Vagina (tissue), 2 donors: ENCODE data around the gene PTTG1. TPM values are rescaled to one million over a fixed set of nuclear protein-coding genes. Genes with fewer than 3 reads are reported as not detected.

Source experiments
- DNase-seq, 2 donors: peaks; one replicate each; pipeline ENCODE4 v3.0.0-alpha.2; 2017; ENCODE audit errors: extremely low spot score in 2 of 2
- H3K27ac ChIP-seq: fragments of 200-600 bp; sonication (generic); one replicate; pipeline ENCODE4 v1.5.1; 2019
- H3K27me3 ChIP-seq: fragments of 200-600 bp; sonication (generic); one replicate; pipeline ENCODE4 v1.5.1; 2019
- H3K36me3 ChIP-seq, 2 donors: fragments of 200-600 bp; sonication (generic); one replicate each; pipeline ENCODE4 v1.5.1; 2017 to 2019
- H3K4me1 ChIP-seq: fragments of 200-600 bp; sonication (generic); one replicate; pipeline ENCODE4 v1.5.1; 2019
- H3K4me3 ChIP-seq, 2 donors: fragments of 200-600 bp; sonication (generic); 1 replicate in 1 of 2; 2 replicates in 1 of 2; pipeline ENCODE4 v1.5.1; 2016 to 2019
- H3K9me3 ChIP-seq: fragments of 200-600 bp; sonication (generic); one replicate; pipeline ENCODE4 v1.5.1; 2019
- CTCF ChIP-seq, 3 experiments: fragments of 450-650 bp in 2 of 3; fragments of 200-600 bp in 1 of 3; sonication (generic) in 1 of 3; IDR thresholded peaks; one replicate each; pipeline ENCODE4 v1.5.1; 2017 to 2019; ENCODE audit warnings: antibody characterized with exemption in 3 of 3, mild to moderate bottlenecking in 2 of 3, moderate library complexity in 2 of 3
- POLR2A ChIP-seq, 2 donors: fragments of 450-650 bp; IDR thresholded peaks; one replicate each; pipeline ENCODE4 v1.6.1; 2017; ENCODE audit warnings: antibody characterized with exemption in 2 of 2, mild to moderate bottlenecking in 2 of 2, moderate library complexity in 2 of 2
- POLR2AphosphoS5 ChIP-seq, 2 donors: sonication (generic); formaldehyde crosslinking; IDR thresholded peaks; one replicate each; pipeline ENCODE4 v1.9.0; 2017; ENCODE audit warnings: antibody characterized with exemption in 2 of 2, mild to moderate bottlenecking in 2 of 2, low read depth in 1 of 2; ENCODE audit not compliant: insufficient read depth in 1 of 2
- intact Hi-C: fragments of 100-400 bp; cut with DNase I; formaldehyde crosslinking; loops from one replicate; pipeline ENCODE4 v1.15.1; 2023
- total RNA-seq: library from RNA; depleted of rRNA; stranded (reverse); fragments of >200 nt; gene quantifications from one replicate; pipeline ENCODE4 v1.2.3, GENCODE V29; 2016

The PTTG1 gene
- total RNA-seq, 1 donor from 2014 or later: 89.1 TPM

DNA sequence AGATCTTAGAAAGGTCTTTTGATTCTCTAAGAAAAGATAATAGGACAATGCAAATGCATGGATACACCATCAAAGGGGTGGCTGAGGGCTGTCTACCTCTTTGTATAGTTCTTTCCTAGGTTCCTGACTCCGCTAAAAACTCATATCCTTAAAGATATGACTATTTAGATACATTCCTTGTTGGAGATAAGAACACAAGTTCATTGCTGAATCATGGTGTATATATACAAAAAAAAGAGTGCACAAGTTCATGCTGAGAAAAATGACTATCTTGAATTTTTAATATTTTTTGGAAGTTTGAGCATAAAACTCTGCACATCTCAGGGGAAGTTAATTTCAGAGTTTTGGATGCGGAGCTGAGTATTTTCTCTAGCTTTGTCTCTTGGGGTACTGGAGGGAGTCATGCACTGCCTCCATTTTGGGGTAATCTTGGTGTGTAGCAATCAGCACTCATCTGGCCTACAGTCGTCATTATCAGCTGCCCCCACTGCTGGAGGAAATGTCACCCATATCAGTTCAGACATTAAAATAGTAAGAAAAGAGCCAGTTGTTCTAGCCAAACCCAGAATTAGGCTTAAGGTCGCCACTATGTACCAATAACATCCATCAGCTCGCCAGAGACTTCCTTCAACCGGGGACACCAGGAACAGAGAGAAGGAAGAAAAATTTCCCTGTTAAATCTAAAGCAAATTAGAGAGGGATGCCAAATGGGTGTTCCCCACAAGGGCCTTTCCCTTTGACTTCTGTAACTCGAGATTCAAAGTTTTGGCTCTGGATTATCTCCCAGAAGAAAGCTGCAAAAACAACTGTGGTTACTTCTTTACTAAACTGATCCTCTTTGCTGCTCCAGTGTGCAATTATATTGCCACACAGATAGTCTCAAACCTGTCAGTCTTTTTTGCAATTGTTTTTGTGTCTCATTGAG is 49.0 kb downstream of the PTTG1 start:
- Histone ChIP-seq H3K36me3 (no peaks in the 10 kb centered on the region), H3K27ac (no peak overlapping the region), H3K9me3 (no peaks in the 10 kb centered on the region), H3K27me3 (no peaks in the 10 kb centered on the region), H3K4me1 (peaks cover 29% of the 10 kb centered on the region), H3K4me3 (no peak overlapping the region)
- TF ChIP-seq POLR2AphosphoS5 (IDR thresholded peaks at IDR 0.05; ENCODE audit: insufficient read depth in 1 of 2, low read depth in 1 of 2): no peak
- TF ChIP-seq CTCF (IDR thresholded peaks at IDR 0.05): no peak
- no peak for TF ChIP-seq POLR2A (IDR thresholded peaks at IDR 0.05)
- DNase-seq: no peak
- intact Hi-C loops: no loop called here

GRCh38 chr5:160471761-160472160 is 50.1 kb downstream of the PTTG1 start:
- intact Hi-C loops: no loop called here
- DNase-seq: no peak
- Histone ChIP-seq H3K9me3 (no peaks in the 10 kb centered on the region), H3K27me3 (no peaks in the 10 kb centered on the region), H3K4me3 (no peak overlapping the region), H3K27ac (no peak overlapping the region), H3K36me3 (no peaks in the 10 kb centered on the region), H3K4me1 (peaks cover 29% of the 10 kb centered on the region)
- TF ChIP-seq POLR2AphosphoS5 (IDR thresholded peaks at IDR 0.05; ENCODE audit: insufficient read depth in 1 of 2, low read depth in 1 of 2) (no peak), POLR2A (IDR thresholded peaks at IDR 0.05) (no peak), CTCF (IDR thresholded peaks at IDR 0.05) (no peak)

DNA sequence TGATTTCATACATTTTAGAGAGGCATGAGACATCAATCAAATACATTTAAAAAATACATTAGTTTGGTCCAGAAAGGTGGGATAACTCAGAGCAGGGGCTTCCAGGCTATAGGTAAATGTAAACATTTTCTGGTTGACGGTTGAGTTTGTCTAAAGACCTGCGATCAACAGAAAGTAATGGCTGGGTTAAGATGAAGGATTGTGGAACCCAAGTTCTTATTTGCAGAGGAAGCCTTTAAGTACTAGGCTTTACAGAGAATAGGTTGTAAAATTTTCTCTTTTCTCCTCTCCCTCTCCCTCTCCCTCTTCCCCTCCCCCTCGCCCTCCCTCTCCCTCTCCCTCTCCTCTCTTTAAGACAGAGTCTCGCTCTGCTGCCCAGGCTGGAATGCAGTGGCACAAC is 50.8 kb downstream of the PTTG1 start:
- no peak for DNase-seq
- no peaks in the 10 kb centered on the region for H3K9me3 ChIP-seq
- no peak overlapping the region for H3K4me3 ChIP-seq
- no peak for TF ChIP-seq POLR2AphosphoS5 (IDR thresholded peaks at IDR 0.05; ENCODE audit: insufficient read depth in 1 of 2, low read depth in 1 of 2)
- no peak for TF ChIP-seq POLR2A (IDR thresholded peaks at IDR 0.05)
- H3K27me3 ChIP-seq: no peaks in the 10 kb centered on the region
- intact Hi-C loops: no loop called here
- H3K4me1 ChIP-seq: peaks cover 23% of the 10 kb centered on the region
- no peak overlapping the region for H3K27ac ChIP-seq
- H3K36me3 ChIP-seq: no peaks in the 10 kb centered on the region

DNA sequence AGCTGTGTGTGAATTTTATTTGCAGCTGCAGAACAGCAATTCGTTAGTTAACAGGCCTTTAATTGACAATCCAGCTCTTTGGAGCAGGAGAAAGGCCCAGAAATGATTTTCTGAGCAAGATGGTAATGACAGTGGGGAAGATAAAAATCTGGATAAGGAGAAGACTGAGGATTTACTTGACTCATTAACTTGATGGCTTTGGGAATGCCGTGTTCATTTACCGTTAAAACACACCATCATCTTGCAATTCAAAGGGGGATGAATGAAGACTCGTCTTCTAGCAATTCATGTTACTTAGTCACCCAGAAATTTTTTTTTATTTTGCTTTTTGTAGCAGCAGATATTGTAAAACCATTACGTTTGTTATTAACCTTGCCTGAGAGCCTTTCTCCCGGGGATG is 52.0 kb downstream of the PTTG1 start:
- intact Hi-C loops: no loop called here
- DNase-seq: no peak
- H3K9me3 ChIP-seq: no peaks in the 10 kb centered on the region
- no peaks in the 10 kb centered on the region for H3K36me3 ChIP-seq
- H3K27ac ChIP-seq: no peak overlapping the region
- H3K4me1 ChIP-seq: peaks cover 14% of the 10 kb centered on the region
- no peaks in the 10 kb centered on the region for H3K27me3 ChIP-seq
- TF ChIP-seq CTCF (IDR thresholded peaks at IDR 0.05): no peak
- TF ChIP-seq POLR2A (IDR thresholded peaks at IDR 0.05): no peak
- TF ChIP-seq POLR2AphosphoS5 (IDR thresholded peaks at IDR 0.05; ENCODE audit: insufficient read depth in 1 of 2, low read depth in 1 of 2): no peak
- no peak overlapping the region for H3K4me3 ChIP-seq

DNA sequence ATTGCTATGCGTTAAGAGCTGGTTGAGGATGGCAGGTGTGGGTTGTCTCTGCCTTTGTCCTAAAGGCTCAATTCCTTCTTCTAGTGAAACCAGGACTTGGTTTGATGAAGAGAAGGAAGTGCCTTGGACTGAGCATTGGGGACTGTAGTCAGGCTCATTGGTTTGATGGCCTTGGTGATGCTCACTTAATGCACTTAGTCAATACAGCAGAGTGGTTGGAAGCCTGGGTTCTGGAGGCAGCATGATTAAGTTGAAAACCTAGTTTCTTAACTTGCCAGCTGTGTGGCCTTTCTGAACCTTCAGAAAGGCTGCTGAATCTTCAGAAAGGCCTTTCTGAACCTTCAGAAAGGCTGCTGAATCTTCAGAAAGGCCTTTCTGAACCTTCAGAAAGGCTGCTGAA is 52.4 kb downstream of the PTTG1 start:
- no peak for DNase-seq
- Histone ChIP-seq H3K4me3 (no peak overlapping the region), H3K27me3 (no peaks in the 10 kb centered on the region), H3K9me3 (no peaks in the 10 kb centered on the region), H3K36me3 (no peaks in the 10 kb centered on the region), H3K27ac (no peak overlapping the region), H3K4me1 (peaks cover 14% of the 10 kb centered on the region)
- intact Hi-C loops: no loop called here
- no peak for TF ChIP-seq CTCF (IDR thresholded peaks at IDR 0.05)
- TF ChIP-seq POLR2AphosphoS5 (IDR thresholded peaks at IDR 0.05; ENCODE audit: insufficient read depth in 1 of 2, low read depth in 1 of 2): no peak
- TF ChIP-seq POLR2A (IDR thresholded peaks at IDR 0.05): no peak
